OCI-LY3 (cell line): Measurements from ENCODE around the gene RAP1GAP2.

ENCODE experiments used
- H2AFZ ChIP-seq: fragments of 200-600, 300-600 bp; shearing (Covaris generic); 2 replicates; pipeline ENCODE4 v1.6.0; 2014; ENCODE audit warnings: antibody characterized with exemption, low read depth, low read length
- H3K27ac ChIP-seq: fragments of 200-600, 300-600 bp; sonication (generic); 2 replicates; pipeline ENCODE4 v1.5.1; 2014; ENCODE audit warnings: mild to moderate bottlenecking, low read length, moderate library complexity, mixed read lengths
- H3K27me3 ChIP-seq: fragments of 200-600, 300-600 bp; sonication (generic); 2 replicates; pipeline ENCODE4 v1.6.1; 2014; ENCODE audit warnings: low read depth, low read length, mixed read lengths
- H3K36me3 ChIP-seq: fragments of 200-600, 300-600 bp; sonication (generic); replicated peaks from 2 replicates; pipeline ENCODE3; 2014; ENCODE audit warnings: low read depth, low read length, mixed read lengths
- H3K4me1 ChIP-seq: fragments of 300-600, 200-600 bp; sonication (generic); 2 replicates; pipeline ENCODE4 v1.6.1; 2014; ENCODE audit warnings: low read length, mixed read lengths
- H3K4me2 ChIP-seq: fragments of 200-600, 300-600 bp; sonication (generic); 2 replicates; pipeline ENCODE4 v1.6.1; 2014; ENCODE audit warnings: low read length, mixed read lengths
- H3K4me3 ChIP-seq: fragments of 300-600, 200-600 bp; sonication (generic); 2 replicates; pipeline ENCODE4 v1.5.1; 2014; ENCODE audit warnings: antibody characterized with exemption, mild to moderate bottlenecking, low read length, moderate library complexity
- H3K79me2 ChIP-seq: fragments of 300-600, 200-600 bp; shearing (Covaris generic); 2 replicates; pipeline ENCODE4 v1.6.1; 2014; ENCODE audit warnings: mild to moderate bottlenecking, low read length, mixed read lengths
- H3K9ac ChIP-seq: fragments of 300-600, 200-600 bp; shearing (Covaris generic); 2 replicates; pipeline ENCODE4 v1.6.0; 2014; ENCODE audit warnings: mild to moderate bottlenecking, low read length, moderate library complexity
- H3K9me3 ChIP-seq: fragments of 200-600, 300-600 bp; shearing (Covaris generic); 2 replicates; pipeline ENCODE4 v1.6.1; 2014; ENCODE audit warnings: low read length, mixed read lengths; ENCODE audit not compliant: insufficient read depth
- H4K20me1 ChIP-seq: fragments of 200-600, 300-600 bp; sonication (generic); 2 replicates; pipeline ENCODE4 v1.6.1; 2016; ENCODE audit warnings: low read length, mixed read lengths; ENCODE audit not compliant: insufficient read depth
- CTCF ChIP-seq: fragments of 200-600, 300-600 bp; sonication (generic); IDR thresholded peaks from 2 replicates; pipeline ENCODE4 v1.5.1; 2014; ENCODE audit warnings: antibody characterized with exemption, low read length, low read depth
- EZH2phosphoT487 ChIP-seq: fragments of 200-600 bp; shearing (Covaris generic); IDR thresholded peaks from 2 replicates; pipeline ENCODE4 v1.6.1; 2018; ENCODE audit warnings: antibody characterized with exemption, mixed run types, low read depth

Gene RAP1GAP2

GRCh38 chr17:2964028-2964356 lies 167.8 kb downstream of the RAP1GAP2 start:
- Histone ChIP-seq H3K27me3 (peaks cover 9% of the 10 kb centered on the region; the same call in 1 of the 2 replicates), H3K4me3 (no peak overlapping the region), H2AFZ (no peak overlapping the region), H3K4me2 (no peak overlapping the region), H3K4me1 (no peaks in the 10 kb centered on the region), H3K27ac (no peak overlapping the region), H4K20me1 (no peaks in the 10 kb centered on the region), H3K36me3 (no peaks in the 10 kb centered on the region), H3K9me3 (no peaks in the 10 kb centered on the region), H3K79me2 (no peaks in the 10 kb centered on the region), H3K9ac (no peak overlapping the region)
- no peak for TF ChIP-seq CTCF
- no peak for TF ChIP-seq EZH2phosphoT487

- H3K4me2 ChIP-seq: no peak overlapping the region
- no peak overlapping the region for H2AFZ ChIP-seq
- no peak overlapping the region for H3K27ac ChIP-seq
- TF ChIP-seq EZH2phosphoT487 (no peak), CTCF (no peak)
- H3K79me2 ChIP-seq: no peaks in the 10 kb centered on the region
- peaks cover 9% of the 10 kb centered on the region; the same call in 1 of the 2 replicates for H3K27me3 ChIP-seq
- H3K4me1 ChIP-seq: no peaks in the 10 kb centered on the region
- no peak overlapping the region for H3K4me3 ChIP-seq
- no peaks in the 10 kb centered on the region for H4K20me1 ChIP-seq
- no peaks in the 10 kb centered on the region for H3K9me3 ChIP-seq
- no peak overlapping the region for H3K9ac ChIP-seq
- no peaks in the 10 kb centered on the region for H3K36me3 ChIP-seq
Observed at GRCh38 chr17:2964370-2964769, 168.1 kb downstream of the RAP1GAP2 start.

GRCh38 chr17:2964831-2965230 lies 168.6 kb downstream of the RAP1GAP2 start:
- no peak overlapping the region for H3K9ac ChIP-seq
- H3K4me3 ChIP-seq: no peak overlapping the region
- H3K27ac ChIP-seq: no peak overlapping the region

More at GRCh38 chr17:2964831-2965230, 168.6 kb downstream of the RAP1GAP2 start:
- no peaks in the 10 kb centered on the region for H3K79me2 ChIP-seq
- H3K36me3 ChIP-seq: no peaks in the 10 kb centered on the region
- H4K20me1 ChIP-seq: no peaks in the 10 kb centered on the region
- no peak overlapping the region for H2AFZ ChIP-seq
- H3K4me2 ChIP-seq: no peak overlapping the region
- H3K9me3 ChIP-seq: no peaks in the 10 kb centered on the region
- no peaks in the 10 kb centered on the region for H3K4me1 ChIP-seq
- no peak for TF ChIP-seq EZH2phosphoT487
- TF ChIP-seq CTCF: no peak
- peaks cover 9% of the 10 kb centered on the region; the same call in 1 of the 2 replicates for H3K27me3 ChIP-seq
